GM12878 (cell line): ENCODE results near the gene EIF2S2. TPM values are rescaled to one million over a fixed set of nuclear protein-coding genes. Genes with fewer than 3 reads are reported as not detected.

Source experiments
- ATAC-seq: fragments of 200-7000 bp; cut with Tn5 transposase; 3 replicates; pipeline ENCODE4 v1.9.1; 2020; ENCODE audit warnings: mild to moderate bottlenecking, moderate library complexity
- BruUV-seq: library from RNA; stranded (reverse); fragments of 400-500 nt; replicated peaks from 2 replicates; lab custom pipeline; 2021; lab: Mats Ljungman, UMichigan
- CTCF ChIA-PET: fragments of 300-600 bp; sonication (Branson Sonifier 250); formaldehyde crosslinking; extraction: SDS; loops from one replicate; lab custom pipeline; 2021; ENCODE audit warnings: inconsistent platforms; lab: Yijun Ruan, JAX
- POLR2A ChIA-PET: fragments of 350-600 bp; formaldehyde crosslinking; extraction: SDS; loops from one replicate; lab custom pipeline; 2021; ENCODE audit warnings: inconsistent platforms; lab: Charles Lee
- RAD21 ChIA-PET: fragments of 300-600 bp; sonication (Branson Sonifier 250); formaldehyde crosslinking; loops from one replicate; lab custom pipeline; 2023; ENCODE audit warnings: antibody characterized with exemption; ENCODE audit not compliant: unreplicated experiment; lab: Charles Lee
- SMC1A ChIA-PET: fragments of 300-600 bp; sonication (Branson Sonifier 250); formaldehyde crosslinking; loops from one replicate; lab custom pipeline; 2023; ENCODE audit not compliant: unreplicated experiment, uncharacterized antibody; lab: Charles Lee
- DNase-seq: peaks from one replicate; pipeline ENCODE4 v3.0.0-alpha.2; 2011; ENCODE audit warnings: low read depth, low spot score
- FAIRE-seq: peaks from 3 replicates; lab custom pipeline; 2011; peaks lifted over from hg19 to GRCh38; lab: Jason Lieb, UNC
- H2AFZ ChIP-seq: 2 replicates; pipeline ENCODE4 v1.6.0; 2011; ENCODE audit warnings: low read depth, low read length, control low read depth; ENCODE audit not compliant: control insufficient read depth
- H3K27ac ChIP-seq: 2 replicates; pipeline ENCODE4 v1.5.1; 2011; ENCODE audit warnings: control low read depth; ENCODE audit not compliant: control insufficient read depth, insufficient read depth
- H3K27me3 ChIP-seq, 2 experiments: replicated peaks in 1 of 2; 2 replicates each; pipeline versions ENCODE4 v1.6.0 to v1.6.1; 2011; ENCODE audit warnings: low read length in 1 of 2; ENCODE audit not compliant: control insufficient read depth in 2 of 2, insufficient read depth in 2 of 2
- H3K36me3 ChIP-seq, 2 experiments: 2 replicates each; pipeline ENCODE4 v1.5.1; 2011; ENCODE audit warnings: low read length in 1 of 2; ENCODE audit not compliant: control insufficient read depth in 2 of 2, insufficient read depth in 2 of 2
- H3K4me1 ChIP-seq: 2 replicates; pipeline ENCODE4 v1.6.1; 2011; ENCODE audit warnings: mild to moderate bottlenecking, low read length, moderate library complexity, mixed read lengths; ENCODE audit not compliant: control insufficient read depth, insufficient read depth
- H3K4me2 ChIP-seq: 2 replicates; pipeline ENCODE4 v1.6.0; 2011; ENCODE audit warnings: control low read depth; ENCODE audit not compliant: control insufficient read depth, insufficient read depth
- H3K4me3 ChIP-seq: fragments of 200-600 bp; sonication (generic); 2 replicates; pipeline ENCODE4 v1.5.1; 2016
- H3K79me2 ChIP-seq: 2 replicates; pipeline ENCODE4 v1.6.0; 2011; ENCODE audit warnings: low read length; ENCODE audit not compliant: control insufficient read depth, insufficient read depth
- H3K9ac ChIP-seq: 2 replicates; pipeline ENCODE4 v1.8.0; 2011; ENCODE audit warnings: low read length, control low read depth, mixed read lengths; ENCODE audit not compliant: control insufficient read depth, insufficient read depth
- H3K9me3 ChIP-seq: replicated peaks from 3 replicates; pipeline ENCODE4 v1.5.1; 2011; ENCODE audit warnings: mild to moderate bottlenecking, low read length; ENCODE audit not compliant: control insufficient read depth, insufficient read depth
- H4K20me1 ChIP-seq: 2 replicates; pipeline ENCODE4 v1.6.0; 2011; ENCODE audit not compliant: control insufficient read depth, insufficient read depth
- CBFB ChIP-seq: IDR thresholded peaks from 2 replicates; pipeline ENCODE4 v1.6.1; 2016; ENCODE audit warnings: antibody characterized with exemption, low read depth
- CEBPB ChIP-seq, 2 experiments: fragments of 150-350 bp in 1 of 2; IDR thresholded peaks; 2 replicates each; pipeline ENCODE4 v1.6.1; 2012 to 2014; ENCODE audit warnings: low read depth in 2 of 2, low read length in 2 of 2, borderline replicate concordance in 1 of 2, inconsistent platforms in 1 of 2
- POLR2A ChIP-seq: IDR thresholded peaks from 2 replicates; pipeline ENCODE4 v1.6.1; 2011; ENCODE audit warnings: low read depth, mild to moderate bottlenecking, low read length
- SKIL ChIP-seq: fragments of 450-650 bp; IDR thresholded peaks from 2 replicates; pipeline ENCODE4 v1.6.1; 2017; ENCODE audit warnings: mild to moderate bottlenecking, low read depth, inconsistent platforms; ENCODE audit not compliant: poor library complexity, severe bottlenecking
- ZNF687 ChIP-seq: fragments of 450-650 bp; IDR thresholded peaks from 2 replicates; pipeline ENCODE4 v1.6.1; 2017; ENCODE audit warnings: mild to moderate bottlenecking, moderate library complexity
- whole genome bisulfite sequencing: methylation state at CpG from one replicate; pipeline ENCODE4 v1.1.6; 2016; ENCODE audit warnings: low lambda C conversion rate; ENCODE audit not compliant: insufficient replicate concordance, insufficient coverage; ENCODE audit errors: missing lambda C conversion rate; 5-methylcytosine and 5-hydroxymethylcytosine counted together
- in situ Hi-C: fragments of 300-500 bp; cut with MboI; formaldehyde crosslinking; loops from 9 replicates; pipeline ENCODE4 v1.14.3; 2018; ENCODE audit warnings: mixed read lengths
- intact Hi-C: fragments of 100-400 bp; cut with micrococcal nuclease; formaldehyde crosslinking; loops from one replicate; pipeline ENCODE4 v1.14.2; 2022; ENCODE audit not compliant: unreplicated experiment
- polyA plus RNA-seq, 11 experiments: library from polyadenylated mRNA; depleted of rRNA in 4 of 11; unstranded in 6 of 11; stranded (reverse) in 5 of 11; fragments of >200 nt; fragmentation: Nextera tagmentation in 4 of 11; fragmentation: Illumina TruSeq in 1 of 11; extraction: Ambion mirVana in 4 of 11; extraction: Trizol in 1 of 11; gene quantifications; 1 replicate in 1 of 11; 2 replicates in 10 of 11; pipeline versions ENCODE4 v1.2.1 to v1.2.3, GENCODE V29; 2011 to 2016; ENCODE audit warnings: inconsistent platforms in 2 of 11, missing spikeins in 2 of 11, low read depth in 1 of 11
- total RNA-seq, 4 experiments: library from RNA; depleted of rRNA in 3 of 4; stranded (reverse); fragments of >200 nt in 3 of 4; fragmentation: Illumina TruSeq in 1 of 4; extraction: Trizol in 1 of 4; gene quantifications; 2 replicates each; pipeline versions ENCODE4 v1.2.1 to v1.2.3, GENCODE V29; 2013 to 2021

EIF2S2 gene
- total and polyA plus RNA-seq, 10 of the 15 experiments (the other 5 are each of a cell fraction or from before 2014, with no cell fraction given): 60.2 to 153 (median 84.3) TPM

- no peaks in the 10 kb centered on the region for H3K79me2 ChIP-seq
- ATAC-seq (no peak), FAIRE-seq (no peak), DNase-seq (no peak)
- no peak overlapping the region for H3K27ac ChIP-seq
- H3K4me1 ChIP-seq: no peaks in the 10 kb centered on the region
- H4K20me1 ChIP-seq: no peaks in the 10 kb centered on the region
- 0 out of 2 replicates have a peak, but pooled peaks have one; percentile 22 for TF ChIP-seq POLR2A
- no peak for TF ChIP-seq CBFB
- TF ChIP-seq SKIL: no peak
- no peak for TF ChIP-seq CEBPB (IDR thresholded peaks at IDR 0.05; ENCODE audit: borderline replicate concordance in 1 of 2, low read depth in 2 of 2, low read length in 2 of 2)
- TF ChIP-seq ZNF687: no peak
- H3K9me3 ChIP-seq: no peaks in the 10 kb centered on the region
- peaks cover 24 to 51% of the 10 kb centered on the region in 2 experiments for H3K36me3 ChIP-seq
- ChIA-PET POLR2A (no interaction called here), SMC1A (interaction anchor here (0.9 to 1.1 kb wide), 2 partner anchors 18 to 39 kb away, joined by 3 to 4 read pairs; no protein-coding TSS in a partner anchor), RAD21 (no interaction called here), CTCF (interaction anchor here (0.8 to 1.2 kb wide), 2 partner anchors 11 to 19 kb away, joined by 4 read pairs; no protein-coding TSS in a partner anchor)
- H3K9ac ChIP-seq: no peak overlapping the region
- TSS peak; percentile 61 for BruUV-seq
- no peaks in the 10 kb centered on the region for H3K27me3 ChIP-seq
- intact Hi-C loops: no loop called here
- no peak overlapping the region for H2AFZ ChIP-seq
- in situ Hi-C loops: no loop called here
- H3K4me3 ChIP-seq: no peak overlapping the region
- WGBS: 90% methylated on average over 13 of the region's 13 CpGs
- H3K4me2 ChIP-seq: no peak overlapping the region
These were observed 22.2 kb downstream of the EIF2S2 start for GRCh38 chr20:34089655-34090345.
